ENCODE data around the gene FAM83C.
"Not testable (repeated sequence)": the region's sequence is repeated elsewhere in the genome, so short reads cannot be mapped to it uniquely, and the experiment has no call there.

FAM83C gene

DNA sequence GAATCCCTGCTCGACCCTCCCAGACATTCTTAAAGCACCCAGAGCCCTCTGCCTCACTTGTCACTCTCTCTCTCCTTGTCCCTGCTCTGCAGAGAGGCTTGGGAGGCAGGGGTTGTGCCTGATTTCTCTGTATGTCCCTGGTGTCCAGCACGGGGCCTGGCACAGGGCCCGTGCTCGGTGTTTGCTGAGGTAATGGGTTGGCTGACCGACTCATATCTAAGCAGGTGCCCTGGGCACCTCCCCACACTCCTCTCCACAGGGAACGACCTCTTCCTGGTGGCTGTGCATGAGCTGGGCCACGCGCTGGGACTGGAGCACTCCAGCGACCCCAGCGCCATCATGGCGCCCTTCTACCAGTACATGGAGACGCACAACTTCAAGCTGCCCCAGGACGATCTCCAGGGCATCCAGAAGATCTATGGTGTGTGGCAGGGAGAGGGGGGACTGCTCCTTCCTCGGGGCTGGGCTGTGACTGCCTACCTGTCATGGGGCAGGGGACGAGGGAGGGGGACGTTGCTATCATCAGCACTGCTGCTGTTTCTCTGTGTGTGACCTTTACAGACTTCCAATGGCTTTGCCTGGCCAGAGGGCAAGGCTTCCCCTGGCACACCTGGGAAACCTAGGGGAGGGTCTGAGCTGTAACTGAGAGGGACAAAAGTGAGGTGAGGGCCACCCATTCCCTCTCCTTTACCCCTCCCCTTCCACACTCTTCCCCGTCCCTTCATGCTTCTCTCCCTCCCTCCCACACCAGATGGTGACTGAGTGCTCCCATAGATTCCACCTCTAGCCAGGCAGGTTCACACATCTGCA, 28.5 kb downstream of the FAM83C start:
- no peak for DNase-seq

DNA sequence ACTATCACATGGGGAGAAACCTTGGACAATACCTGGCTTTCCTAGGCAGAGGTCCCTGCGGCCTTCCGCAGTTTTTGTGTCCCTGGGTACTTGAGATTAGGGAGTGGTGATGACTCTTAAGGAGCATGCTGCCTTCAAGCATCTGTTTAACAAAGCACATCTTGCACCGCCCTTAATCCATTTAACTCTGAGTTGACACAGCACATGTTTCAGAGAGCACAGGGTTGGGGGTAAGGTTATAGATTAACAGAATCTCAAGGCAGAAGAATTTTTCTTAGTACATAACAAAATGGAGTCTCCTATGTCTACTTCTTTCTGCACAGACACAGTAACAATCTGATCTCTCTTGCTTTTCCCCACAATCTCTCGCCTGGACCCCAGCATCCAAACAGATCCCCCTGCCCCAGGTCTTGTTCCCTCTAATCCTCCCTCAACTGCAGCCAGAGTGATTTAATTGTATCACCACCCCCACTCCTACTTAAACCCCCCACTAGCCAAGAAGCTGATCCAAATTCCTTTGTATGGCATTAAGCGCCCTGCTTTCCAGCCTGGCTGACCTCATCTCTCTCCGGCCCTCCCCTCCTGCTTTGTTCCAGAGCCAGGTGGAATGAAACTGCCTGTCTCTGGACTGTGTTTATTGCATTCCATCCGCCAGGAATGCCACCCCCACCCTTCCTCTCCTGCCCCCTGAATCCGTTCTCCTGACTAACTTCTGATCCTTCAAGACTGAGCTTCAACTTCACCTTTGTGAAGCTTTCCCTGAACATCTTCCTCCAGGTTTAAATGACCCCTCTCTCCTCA, 29.3 kb downstream of the FAM83C start:
- DNase-seq, result not testable (repeated sequence)

DNA sequence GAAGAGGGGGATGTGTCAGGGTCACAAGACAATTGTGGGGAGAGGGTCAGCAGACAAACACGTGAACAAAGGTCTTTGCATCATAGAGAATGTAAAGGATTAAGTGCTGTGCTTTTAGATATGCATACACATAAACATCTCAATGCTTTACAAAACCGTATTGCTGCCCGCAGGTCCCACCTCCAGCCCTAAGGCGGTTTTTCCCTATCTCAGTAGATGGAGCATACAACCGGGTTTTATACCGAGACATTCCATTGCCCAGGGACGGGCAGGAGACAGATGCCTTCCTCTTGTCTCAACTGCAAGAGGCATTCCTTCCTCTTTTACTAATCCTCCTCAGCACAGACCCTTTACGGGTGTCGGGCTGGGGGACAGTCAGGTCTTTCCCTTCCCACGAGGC, 29.9 kb downstream of the FAM83C start:
- DNase-seq, result not testable (repeated sequence)

DNA sequence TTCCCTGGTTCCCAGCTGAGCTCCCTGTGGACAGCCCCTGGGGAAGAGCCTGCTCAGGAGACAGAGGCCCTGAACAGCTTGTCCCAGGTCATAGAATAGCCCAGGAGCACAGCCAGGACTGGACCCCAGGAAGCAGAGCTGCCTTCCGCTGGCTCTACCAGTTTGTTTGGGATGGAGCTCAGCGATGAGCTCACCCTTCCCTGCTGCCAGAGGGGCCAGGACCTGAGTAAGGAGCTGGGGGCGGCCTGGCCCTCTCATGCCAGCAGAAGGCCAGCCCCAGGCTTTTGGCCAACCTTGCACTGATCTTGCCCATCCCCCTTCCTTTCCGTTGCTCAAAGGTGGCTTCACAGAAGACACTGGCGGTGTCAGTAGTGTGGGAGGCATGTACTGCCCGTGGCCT, 31.8 kb downstream of the FAM83C start:
- no peak for DNase-seq

DNA sequence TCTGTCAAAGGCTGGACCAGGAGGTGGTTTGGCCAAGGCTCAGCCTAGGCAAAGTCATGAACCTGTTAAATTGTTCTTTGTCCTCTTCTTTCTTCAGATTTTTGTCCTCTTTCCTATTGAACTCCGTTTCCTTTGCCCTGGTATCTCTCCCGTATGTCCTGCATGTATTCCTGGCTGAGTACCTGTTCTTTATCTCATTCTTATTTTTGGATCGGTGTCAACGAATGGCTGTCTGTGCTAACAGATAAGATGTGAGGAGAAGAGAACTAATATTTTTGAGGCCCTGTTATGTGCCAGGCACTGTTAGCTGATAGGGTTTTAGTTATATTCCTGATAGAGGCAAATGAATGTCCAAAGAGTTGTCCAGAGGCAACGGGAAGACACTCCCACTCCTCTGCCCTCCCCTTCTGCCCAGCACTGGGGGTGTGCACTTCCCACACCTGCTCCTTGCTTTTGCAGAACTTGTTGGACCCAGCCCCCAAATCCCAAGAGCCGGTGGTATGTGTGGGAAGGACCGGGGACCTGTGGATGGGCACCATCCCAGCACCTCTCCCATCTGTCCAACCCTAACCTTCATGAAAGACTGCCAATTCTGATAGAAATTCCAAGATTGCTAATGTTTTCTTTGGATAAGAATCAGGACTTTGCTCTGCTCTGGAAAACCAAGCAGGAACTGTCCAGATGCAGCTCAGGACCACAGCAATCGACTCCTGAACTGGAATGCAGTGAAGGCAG, 34.9 kb downstream of the FAM83C start:
- no peak for DNase-seq

DNA sequence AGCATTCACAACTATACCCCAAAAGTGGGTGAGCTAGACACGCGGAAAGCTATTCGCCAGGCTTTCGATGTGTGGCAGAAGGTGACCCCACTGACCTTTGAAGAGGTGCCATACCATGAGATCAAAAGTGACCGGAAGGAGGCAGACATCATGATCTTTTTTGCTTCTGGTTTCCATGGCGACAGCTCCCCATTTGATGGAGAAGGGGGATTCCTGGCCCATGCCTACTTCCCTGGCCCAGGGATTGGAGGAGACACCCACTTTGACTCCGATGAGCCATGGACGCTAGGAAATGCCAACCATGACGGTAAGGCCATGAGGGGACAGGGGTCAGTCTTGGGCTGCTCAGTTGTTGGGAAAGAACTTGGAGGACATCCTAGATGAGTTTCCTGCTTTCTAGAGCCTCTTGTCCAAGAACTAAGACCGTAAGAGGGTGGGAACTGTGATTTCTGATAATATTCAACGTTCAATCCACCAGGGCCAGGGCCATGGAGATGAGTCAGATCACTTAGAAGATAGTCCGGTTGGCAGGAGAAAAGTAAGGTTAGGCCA, 37.7 kb downstream of the FAM83C start:
- DNase-seq, result no peak

DNA sequence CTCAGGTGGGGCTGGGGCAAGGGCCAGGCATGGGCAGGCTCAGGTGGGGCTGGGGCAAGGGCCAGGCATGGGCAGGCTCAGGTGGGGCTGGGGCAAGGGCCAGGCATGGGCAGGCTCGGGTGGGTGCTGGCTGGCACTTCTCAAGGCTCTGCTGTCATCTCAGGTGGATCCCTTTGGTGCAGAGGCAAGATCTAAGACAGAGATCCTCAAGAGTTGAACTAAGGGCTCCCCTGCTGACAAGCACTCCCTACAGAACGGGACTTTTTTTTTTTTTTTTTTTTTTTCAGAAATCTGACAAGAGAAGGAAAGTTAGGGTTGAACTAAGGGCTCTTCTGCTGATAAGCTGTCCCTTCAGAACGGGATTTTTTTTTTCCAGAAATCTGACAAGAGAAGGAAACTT, 39.2 kb downstream of the FAM83C start:
- DNase-seq, result no peak

DNA sequence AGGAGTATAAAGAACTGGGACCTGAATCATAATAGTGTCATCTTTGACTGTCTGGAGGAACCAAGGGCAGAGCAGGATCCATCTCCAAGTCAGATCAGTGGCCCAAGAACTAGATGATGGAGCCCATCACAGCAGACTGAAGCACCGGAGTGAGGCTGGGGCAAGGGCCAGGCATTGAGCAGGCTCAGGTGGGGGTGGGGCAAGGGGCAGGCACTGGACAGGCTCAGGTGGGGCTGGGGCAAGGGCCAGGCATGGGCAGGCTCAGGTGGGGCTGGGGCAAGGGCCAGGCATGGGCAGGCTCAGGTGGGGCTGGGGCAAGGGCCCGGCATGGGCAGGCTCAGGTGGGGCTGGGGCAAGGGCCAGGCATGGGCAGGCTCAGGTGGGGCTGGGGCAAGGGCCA, 39.6 kb downstream of the FAM83C start:
- not testable (repeated sequence) for DNase-seq

DNA sequence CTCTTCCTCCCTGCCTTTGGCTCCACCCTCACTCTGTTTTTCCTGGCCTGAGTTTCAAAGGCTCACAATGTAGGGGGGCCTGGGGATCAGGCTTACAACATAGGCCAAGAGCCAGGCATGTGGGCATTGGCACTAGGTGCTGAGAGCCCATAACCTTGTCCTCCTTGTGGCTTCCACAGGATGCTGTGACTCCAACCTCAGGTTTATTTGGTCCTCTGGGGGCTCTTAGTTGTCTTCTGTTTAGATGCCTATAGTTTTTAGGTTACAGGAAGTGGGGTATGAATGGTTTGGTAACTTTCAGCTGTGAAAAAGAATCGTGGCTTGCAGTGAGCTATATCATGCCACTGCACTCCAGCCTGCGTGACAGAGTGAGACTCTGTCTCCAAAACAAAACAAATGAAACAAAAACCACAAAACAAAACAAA, 40.2 kb downstream of the FAM83C start:
- no peak for DNase-seq

DNA sequence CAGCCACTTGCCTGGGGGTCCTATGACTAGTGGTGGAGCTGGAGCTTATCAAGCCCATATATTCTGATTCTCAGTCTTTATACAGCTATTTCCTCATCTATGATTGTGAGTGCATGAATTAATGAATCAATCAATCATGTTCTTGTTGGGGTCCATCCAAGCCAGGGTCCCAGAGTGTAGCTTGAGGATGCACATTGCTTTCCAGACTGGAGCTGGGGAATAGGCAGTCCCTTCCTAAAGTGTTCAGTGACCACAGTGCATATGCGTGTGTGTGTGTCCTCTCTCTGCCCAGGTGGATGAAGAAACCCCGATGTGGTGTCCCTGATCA, 40.6 kb downstream of the FAM83C start:
- no peak for DNase-seq

DNA sequence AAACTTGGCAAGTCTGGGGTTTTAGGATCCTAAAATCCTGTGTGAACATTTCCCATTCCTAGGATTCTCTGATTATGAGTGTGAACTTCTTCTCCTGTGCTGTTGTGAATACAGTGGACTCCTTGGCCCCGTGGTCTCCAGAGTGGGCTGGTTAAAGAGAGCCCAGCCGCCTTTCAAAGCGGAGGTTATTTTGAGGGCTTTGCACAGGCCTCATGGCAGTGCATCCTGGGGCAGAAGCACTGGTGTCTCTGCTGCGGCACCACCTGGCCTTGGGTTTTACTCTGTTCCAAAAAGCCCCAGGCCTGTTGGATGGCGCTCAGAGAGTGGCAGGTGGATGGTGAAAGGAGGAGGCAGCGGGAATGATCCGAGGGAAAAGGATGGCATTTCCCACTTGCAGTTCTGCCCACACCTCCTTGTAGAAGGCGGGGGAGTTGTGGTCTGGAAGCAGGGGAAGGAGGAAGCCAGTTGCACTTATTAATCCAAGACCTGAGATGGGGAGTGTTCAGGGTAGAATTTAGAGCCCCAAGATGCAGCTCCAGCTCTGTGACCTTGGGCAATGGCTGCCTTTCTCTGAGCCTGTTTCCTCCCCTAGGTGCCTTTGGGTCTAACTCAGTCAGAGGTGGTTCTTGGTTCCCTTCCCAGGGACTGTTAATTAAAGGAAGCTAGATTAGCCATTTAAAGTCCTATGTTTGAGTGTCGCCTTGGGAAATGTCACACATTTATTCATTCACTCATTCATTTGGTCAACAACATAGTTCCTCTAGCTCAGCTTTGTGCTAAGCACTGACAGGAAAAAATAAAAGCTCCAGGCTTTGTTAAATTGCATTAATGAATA, 43.4 kb downstream of the FAM83C start:
- DNase-seq, result no peak

DNA sequence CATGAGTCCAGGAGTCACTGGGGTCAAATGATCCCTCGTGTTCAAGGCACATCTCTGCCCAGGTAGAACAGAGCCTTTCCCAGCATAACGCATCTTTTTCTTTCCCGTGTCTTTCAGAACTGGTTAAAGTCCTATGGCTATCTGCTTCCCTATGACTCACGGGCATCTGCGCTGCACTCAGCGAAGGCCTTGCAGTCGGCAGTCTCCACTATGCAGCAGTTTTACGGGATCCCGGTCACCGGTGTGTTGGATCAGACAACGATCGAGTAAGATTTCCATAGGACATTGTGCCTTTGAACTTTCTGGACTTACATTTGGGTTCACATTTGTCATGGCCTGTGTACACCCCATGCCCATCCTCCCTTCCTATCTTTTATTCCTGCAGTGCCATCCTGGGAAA, 45.5 kb downstream of the FAM83C start:
- DNase-seq, result no peak

DNA sequence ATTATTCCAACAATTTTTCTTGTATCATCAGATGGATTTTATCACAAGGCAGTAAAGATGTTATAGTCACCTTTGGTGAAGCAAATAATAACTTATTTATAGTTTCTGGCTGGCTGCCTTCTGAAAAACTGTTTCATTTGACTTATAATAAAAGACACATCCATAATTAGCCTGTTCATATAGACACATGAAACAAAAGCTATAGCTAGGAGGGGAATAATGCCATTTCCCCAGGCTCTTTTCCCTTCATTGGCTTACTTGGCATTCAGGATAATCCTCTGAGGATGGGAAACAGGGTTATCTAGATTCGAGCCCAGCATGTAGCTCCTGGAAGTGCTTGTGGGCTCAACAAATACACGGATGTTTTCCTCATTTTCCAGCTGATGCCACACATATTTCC, 48.2 kb downstream of the FAM83C start:
- DNase-seq, result no peak

DNA sequence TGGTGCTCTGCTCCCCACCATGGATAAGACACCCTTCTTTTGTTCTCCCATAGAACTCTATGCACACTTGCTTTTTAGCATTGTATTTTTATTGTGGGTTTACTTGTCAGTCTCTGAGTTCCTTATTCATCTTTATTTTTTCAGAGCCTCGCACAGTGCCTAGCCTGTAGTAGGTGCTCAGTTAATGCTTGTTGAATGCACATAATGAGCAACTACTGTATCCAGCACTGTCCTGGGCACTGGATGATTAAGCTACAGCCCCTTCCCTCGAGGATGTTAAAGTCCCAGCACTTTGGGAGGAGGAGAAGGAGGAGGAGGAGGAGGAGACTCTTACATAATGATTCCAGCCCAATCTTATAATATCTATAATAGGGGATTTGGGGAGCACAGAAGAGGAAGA, 48.9 kb downstream of the FAM83C start:
- DNase-seq, result no peak

DNA sequence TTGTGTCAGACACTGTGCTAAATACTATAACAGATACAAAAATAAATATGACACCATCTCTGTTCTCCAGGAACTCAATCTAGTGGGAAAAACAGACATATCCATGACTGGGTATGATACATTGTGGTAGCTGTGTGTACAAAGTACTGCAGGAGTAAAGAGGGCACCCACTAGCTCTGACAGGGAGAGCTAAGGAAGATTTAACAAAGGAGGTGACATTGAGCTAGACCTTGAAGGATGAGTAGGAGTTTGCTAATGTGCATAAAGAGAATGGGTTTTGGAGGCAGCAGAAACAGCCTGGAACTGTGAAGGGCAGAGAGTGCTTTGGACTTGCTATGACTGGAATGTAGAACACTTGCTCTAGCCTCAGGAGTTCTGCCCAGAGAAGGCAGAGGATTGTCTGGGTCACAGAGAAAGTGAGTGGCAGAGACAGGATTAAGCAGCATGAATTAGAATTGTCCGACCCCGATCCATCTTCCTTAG, 51.4 kb downstream of the FAM83C start:
- DNase-seq, result no peak

DNA sequence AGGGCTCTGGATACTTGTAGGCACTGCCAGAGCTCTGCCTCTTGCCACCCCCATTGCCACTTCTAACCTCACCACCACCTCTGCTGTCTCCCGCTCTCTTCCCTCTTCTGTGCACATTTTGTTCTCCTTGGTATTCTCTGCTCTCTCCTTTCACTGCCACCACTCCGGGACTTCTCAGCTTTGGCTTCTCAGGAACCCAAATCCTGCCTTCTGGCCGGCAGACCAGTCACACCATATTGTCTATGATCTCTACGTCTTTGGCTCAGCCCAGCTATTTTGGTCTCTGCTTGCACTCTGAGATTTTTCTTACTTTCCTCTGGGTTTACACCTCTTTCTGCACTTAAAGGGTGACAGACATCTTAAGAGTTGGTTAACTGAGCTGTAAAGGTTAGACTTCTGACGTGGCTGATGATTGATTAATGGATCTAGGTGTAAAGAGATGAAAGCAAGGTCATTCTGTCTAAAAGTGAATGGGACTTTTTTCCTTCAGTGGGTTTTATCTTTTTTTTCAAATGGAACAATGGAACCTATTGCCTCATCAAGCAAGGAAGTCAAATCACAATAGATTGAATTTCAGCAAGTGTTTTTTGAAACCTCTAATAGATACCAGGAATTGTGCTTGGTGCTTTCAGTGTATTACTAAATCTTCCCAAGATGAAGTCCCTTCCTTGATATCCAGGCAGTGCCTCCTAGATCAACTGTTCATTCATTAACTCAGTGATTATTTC, 52.0 kb downstream of the FAM83C start:
- DNase-seq, result no peak

DNA sequence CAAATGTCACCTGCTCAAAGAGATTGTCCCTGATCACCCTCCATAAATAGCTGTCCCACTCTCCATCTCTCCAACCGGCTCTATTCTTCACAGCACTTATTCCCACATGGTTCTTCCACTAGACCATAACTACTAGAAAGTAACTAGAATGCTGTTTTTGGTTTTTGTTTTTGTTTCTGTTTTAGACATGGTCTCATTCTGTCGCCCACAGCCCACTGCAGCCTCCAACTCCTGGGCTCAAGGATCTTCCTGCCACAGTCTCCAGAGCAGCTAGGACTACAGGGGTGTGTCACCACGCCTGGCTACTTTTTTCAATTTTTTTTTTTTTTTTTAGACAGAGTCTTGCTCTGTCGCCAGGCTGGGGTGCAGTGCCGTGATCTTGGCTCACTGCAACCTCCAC, 53.5 kb downstream of the FAM83C start:
- DNase-seq, result peak; percentile 68

DNA sequence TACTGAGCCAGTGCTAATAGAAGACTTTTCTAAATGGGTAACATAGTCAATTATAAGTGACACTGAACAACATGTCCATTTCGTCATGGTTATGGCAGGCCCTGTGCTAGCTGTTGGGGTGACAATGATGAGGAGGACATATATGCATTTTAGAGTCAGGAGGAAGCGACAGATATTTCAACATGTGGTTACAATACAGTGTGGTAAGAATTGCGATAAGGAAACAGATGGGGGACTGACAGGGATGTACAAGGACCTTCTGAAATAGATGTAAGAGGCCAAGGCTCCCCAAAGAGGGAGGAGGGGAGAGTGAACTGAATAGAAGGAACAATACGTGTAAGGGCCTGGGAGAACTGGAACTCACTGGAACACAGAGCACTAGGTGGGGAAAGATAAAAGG, 54.1 kb downstream of the FAM83C start:
- DNase-seq, result peak; percentile 44

DNA sequence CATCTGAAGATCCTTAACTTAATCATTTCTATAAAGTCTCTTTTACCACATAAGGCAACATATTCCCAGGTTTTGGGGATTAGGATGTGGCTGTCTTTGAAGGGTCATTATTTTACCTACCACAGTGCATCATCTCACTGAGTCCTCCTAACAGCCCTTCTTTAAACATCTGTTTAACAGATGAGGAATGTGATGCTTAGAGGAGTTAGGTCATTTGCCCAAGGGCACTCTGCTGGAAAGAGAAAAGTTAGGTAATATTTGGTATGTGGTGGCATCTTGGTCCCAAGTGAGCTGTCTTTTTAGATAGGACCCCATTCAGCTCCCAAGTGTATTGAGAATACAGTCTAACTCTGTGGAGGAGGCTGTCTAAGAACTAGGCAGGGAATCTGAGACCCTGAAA, 54.7 kb downstream of the FAM83C start:
- no peak for DNase-seq

DNA sequence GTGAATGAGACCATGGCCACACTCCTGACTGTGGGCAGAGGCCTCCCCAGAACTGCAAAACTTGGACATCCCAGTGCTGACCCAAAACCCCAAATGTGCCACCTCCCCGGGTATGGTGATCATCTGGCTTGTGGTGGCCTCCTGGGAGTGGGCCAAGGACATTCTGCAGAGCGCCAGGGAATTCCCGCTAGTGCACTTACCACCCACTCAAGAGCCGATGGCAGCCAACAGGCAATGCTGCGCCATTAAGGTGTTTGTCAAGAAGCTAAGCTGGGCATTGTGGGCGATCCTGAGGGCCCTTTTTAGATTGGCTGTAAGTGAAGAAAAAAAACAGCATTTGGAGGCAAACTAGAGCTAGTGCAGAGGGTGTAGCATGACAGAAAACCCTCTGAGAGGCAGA, 56.3 kb downstream of the FAM83C start:
- no peak for DNase-seq
